Measurements from ENCODE around the gene ARFRP1.

GRCh38 chr20:63747622-63748069 is 39.9 kb upstream of the ARFRP1 start:
- TF ChIP-seq POLR2AphosphoS5 (IDR thresholded peaks at IDR 0.05; ENCODE audit: low read depth, low read length) (no peak), POLR2A (IDR thresholded peaks at IDR 0.05; ENCODE audit: low read depth, low read length) (no peak)

Measured in GM12892 (cell line).